Glomerular visceral epithelial cell (primary cell): ENCODE measurements around the gene ISM1.
"Not testable (repeated sequence)": the region's sequence is repeated elsewhere in the genome, so short reads cannot be mapped to it uniquely, and the experiment has no call there.

ENCODE experiments used
- DNase-seq: peaks from one replicate; pipeline ENCODE4 v3.0.0-alpha.2; 2016; ENCODE audit errors: extremely low spot score

ISM1 gene

GRCh38 chr20:13221673-13222318 is 722 bp downstream of the ISM1 start:
- peak; percentile 75 for DNase-seq

- no peak for DNase-seq
Measured at GRCh38 chr20:13222319-13222716, 1.2 kb downstream of the ISM1 start.

- no peak for DNase-seq
Measured at GRCh38 chr20:13223736-13224520, 2.9 kb downstream of the ISM1 start.

GRCh38 chr20:13226367-13226766 is 5.3 kb downstream of the ISM1 start:
- no peak for DNase-seq

GRCh38 chr20:13228771-13229170 is 7.7 kb downstream of the ISM1 start:
- DNase-seq, result no peak

GRCh38 chr20:13229538-13229937 is 8.5 kb downstream of the ISM1 start:
- DNase-seq, result no peak

GRCh38 chr20:13231031-13231752 is 10.1 kb downstream of the ISM1 start:
- DNase-seq, result peak; percentile 66

GRCh38 chr20:13232999-13233398 is 11.9 kb downstream of the ISM1 start:
- no peak for DNase-seq

GRCh38 chr20:13234961-13235360 is 13.9 kb downstream of the ISM1 start:
- no peak for DNase-seq

- DNase-seq, result not testable (repeated sequence)
Measured at GRCh38 chr20:13236360-13236759, 15.3 kb downstream of the ISM1 start.

- no peak for DNase-seq
Measured at GRCh38 chr20:13236990-13237720, 16.1 kb downstream of the ISM1 start.

GRCh38 chr20:13238001-13238653 is 17.1 kb downstream of the ISM1 start:
- no peak for DNase-seq

GRCh38 chr20:13243826-13244376 is 22.8 kb downstream of the ISM1 start:
- peak; percentile 13 for DNase-seq

GRCh38 chr20:13245250-13245723 is 24.2 kb downstream of the ISM1 start:
- DNase-seq, result no peak

- no peak for DNase-seq
Measured at GRCh38 chr20:13249118-13249797, 28.2 kb downstream of the ISM1 start.

GRCh38 chr20:13249798-13250170 is 28.7 kb downstream of the ISM1 start:
- DNase-seq, result no peak

- DNase-seq, result no peak
Measured at GRCh38 chr20:13250251-13250650, 29.2 kb downstream of the ISM1 start.

GRCh38 chr20:13251106-13251903 is 30.2 kb downstream of the ISM1 start:
- no peak for DNase-seq

GRCh38 chr20:13251904-13252297 is 30.8 kb downstream of the ISM1 start:
- no peak for DNase-seq

GRCh38 chr20:13255356-13255755 is 34.3 kb downstream of the ISM1 start:
- DNase-seq, result no peak
